ELR (cell line): ENCODE measurements around the gene UFSP2.

Experiments used
- DNase-seq: peaks from one replicate; pipeline ENCODE4 v3.0.0-alpha.2; 2015; ENCODE audit warnings: low read depth

The UFSP2 gene

GRCh38 chr4:185351691-185352090 is 74.1 kb downstream of the UFSP2 start:
- no peak for DNase-seq
